T-cell (primary cell): Measurements from ENCODE around the gene FAM120C. TPM values are rescaled to one million over a fixed set of nuclear protein-coding genes. Genes with fewer than 3 reads are reported as not detected.

Experiments used
- ATAC-seq, 4 experiments: fragments of 200-7000 bp in 3 of 4; fragments of 150-1000 bp in 1 of 4; cut with Tn5 transposase; replicated peaks in 1 of 4; 1 replicate in 3 of 4; 2 replicates in 1 of 4; pipeline ENCODE4 v1.10.0; 2021; ENCODE audit warnings: moderate library complexity in 3 of 4, mild to moderate bottlenecking in 2 of 4, moderate number of reproducible peaks in 1 of 4
- CTCF ChIA-PET, 2 donors: fragments of 300-600 bp; sonication (Branson Sonifier 250); formaldehyde crosslinking; loops; one replicate each; lab custom pipeline; 2022; ENCODE audit warnings: antibody characterized with exemption in 2 of 2; lab: Charles Lee
- POLR2A ChIA-PET, 2 donors: fragments of 300-600 bp; sonication (Branson Sonifier 250); formaldehyde crosslinking; loops; one replicate each; lab custom pipeline; 2022; ENCODE audit warnings: antibody characterized with exemption in 2 of 2; lab: Charles Lee
- DNase-seq, 35 experiments: peaks; one replicate each; pipeline versions ENCODE4 v3.0.0 to v3.0.0-alpha.2; 2013 to 2023
- H3K27ac ChIP-seq: one replicate; pipeline ENCODE4 v1.5.1; 2013; ENCODE audit warnings: low read length
- H3K27me3 ChIP-seq, 2 experiments: replicated peaks in 1 of 2; 1 replicate in 1 of 2; 2 replicates in 1 of 2; pipeline versions ENCODE4 v1.6.1 to v1.7.0; 2013; ENCODE audit warnings: low read length in 1 of 2, mixed read lengths in 1 of 2; ENCODE audit not compliant: control insufficient read depth in 2 of 2, insufficient read depth in 2 of 2; ENCODE audit errors: extremely low read depth in 1 of 2
- H3K36me3 ChIP-seq, 2 donors: 1 replicate in 1 of 2; 2 replicates in 1 of 2; pipeline versions ENCODE4 v1.6.1 to v1.7.0; 2013; ENCODE audit warnings: low read length in 1 of 2; ENCODE audit not compliant: control insufficient read depth in 2 of 2, insufficient read depth in 1 of 2; ENCODE audit errors: extremely low read depth in 1 of 2
- H3K4me1 ChIP-seq, 2 experiments: 1 replicate in 1 of 2; 2 replicates in 1 of 2; pipeline versions ENCODE4 v1.6.1 to v1.7.0; 2013; ENCODE audit warnings: low read length in 2 of 2, mixed read lengths in 1 of 2; ENCODE audit not compliant: insufficient read depth in 2 of 2, control insufficient read depth in 1 of 2; ENCODE audit errors: extremely low read depth in 1 of 2
- H3K4me3 ChIP-seq, 2 donors: 1 replicate in 1 of 2; 2 replicates in 1 of 2; pipeline versions ENCODE4 v1.5.1 to v1.7.0; 2013; ENCODE audit warnings: mild to moderate bottlenecking in 2 of 2, low read length in 1 of 2, moderate library complexity in 1 of 2; ENCODE audit not compliant: control insufficient read depth in 1 of 2; ENCODE audit errors: extremely low read depth in 1 of 2
- H3K9me3 ChIP-seq: 2 replicates; pipeline ENCODE4 v1.7.0; 2013
- H3K27ac Mint-ChIP-seq, 2 donors: one replicate each; pipeline ENCODE4 v1.8.0; 2020 to 2021; ENCODE audit warnings: mild to moderate bottlenecking in 2 of 2, mixed read lengths in 2 of 2
- H3K27me3 Mint-ChIP-seq, 2 donors: one replicate each; pipeline ENCODE4 v1.8.0; 2021 to 2022; ENCODE audit warnings: mixed read lengths in 2 of 2
- H3K36me3 Mint-ChIP-seq: one replicate; pipeline ENCODE4 v1.8.0; 2021; ENCODE audit warnings: mixed read lengths
- H3K4me1 Mint-ChIP-seq, 3 donors: one replicate each; pipeline ENCODE4 v1.8.0; 2020 to 2022; ENCODE audit warnings: mixed read lengths in 3 of 3, mild to moderate bottlenecking in 1 of 3
- H3K4me3 Mint-ChIP-seq, 3 donors: one replicate each; pipeline ENCODE4 v1.8.0; 2020 to 2022; ENCODE audit warnings: mild to moderate bottlenecking in 3 of 3, mixed read lengths in 3 of 3, moderate library complexity in 3 of 3
- H3K9me3 Mint-ChIP-seq, 3 donors: one replicate each; pipeline ENCODE4 v1.8.0; 2020 to 2022; ENCODE audit warnings: mixed read lengths in 3 of 3
- WGBS: methylation state at CpG from one replicate; pipeline ENCODE4 v1.1.5; 2013; ENCODE audit warnings: missing lambda C conversion rate; ENCODE audit not compliant: insufficient coverage; 5-methylcytosine and 5-hydroxymethylcytosine counted together
- total RNA-seq, 35 experiments: library from RNA in 6 of 35; stranded (reverse) in 6 of 35; fragments of 120-200 nt in 1 of 35; gene quantifications; one replicate each; pipeline versions ENCODE4 v1.2.1 to v1.2.4 and lab custom pipeline; 2013 to 2026

The FAM120C gene
- total RNA-seq, 5 donors from 2014 or later (not counting 1 experiment from before 2014, with no cell fraction given), result 14.9 to 23.0 (median 19.5) TPM

DNA sequence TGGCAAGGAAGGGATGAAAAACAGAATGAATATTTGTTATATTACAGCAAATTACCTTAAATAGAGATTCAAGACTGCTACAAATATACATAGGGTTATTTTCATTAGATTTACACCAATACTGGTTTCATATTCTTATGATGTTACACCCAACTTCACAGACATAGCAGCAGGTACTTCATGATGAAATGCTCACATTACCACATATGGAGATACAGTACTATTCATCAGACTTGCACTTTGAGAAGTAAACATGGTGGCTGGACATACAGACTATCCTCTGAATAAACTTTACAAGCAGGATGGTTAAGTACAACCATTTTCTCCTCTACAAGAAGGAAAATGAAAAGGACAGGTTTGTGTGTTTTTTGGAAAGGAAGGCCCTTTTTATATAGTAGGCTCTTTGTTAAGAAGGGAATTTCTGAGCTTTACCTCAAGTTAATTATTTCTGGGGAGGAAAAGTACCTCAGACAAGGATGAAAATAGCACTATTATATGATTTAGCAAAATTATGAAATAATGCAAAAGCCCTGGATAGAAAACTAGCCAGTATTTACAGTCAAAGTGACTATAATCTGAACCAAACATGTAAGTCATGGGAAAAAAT lies 12.0 kb upstream of the FAM120C start:
- peaks cover 3% of the 10 kb centered on the region for H3K36me3 Mint-ChIP-seq
- POLR2A ChIA-PET, result no interaction called here

DNA sequence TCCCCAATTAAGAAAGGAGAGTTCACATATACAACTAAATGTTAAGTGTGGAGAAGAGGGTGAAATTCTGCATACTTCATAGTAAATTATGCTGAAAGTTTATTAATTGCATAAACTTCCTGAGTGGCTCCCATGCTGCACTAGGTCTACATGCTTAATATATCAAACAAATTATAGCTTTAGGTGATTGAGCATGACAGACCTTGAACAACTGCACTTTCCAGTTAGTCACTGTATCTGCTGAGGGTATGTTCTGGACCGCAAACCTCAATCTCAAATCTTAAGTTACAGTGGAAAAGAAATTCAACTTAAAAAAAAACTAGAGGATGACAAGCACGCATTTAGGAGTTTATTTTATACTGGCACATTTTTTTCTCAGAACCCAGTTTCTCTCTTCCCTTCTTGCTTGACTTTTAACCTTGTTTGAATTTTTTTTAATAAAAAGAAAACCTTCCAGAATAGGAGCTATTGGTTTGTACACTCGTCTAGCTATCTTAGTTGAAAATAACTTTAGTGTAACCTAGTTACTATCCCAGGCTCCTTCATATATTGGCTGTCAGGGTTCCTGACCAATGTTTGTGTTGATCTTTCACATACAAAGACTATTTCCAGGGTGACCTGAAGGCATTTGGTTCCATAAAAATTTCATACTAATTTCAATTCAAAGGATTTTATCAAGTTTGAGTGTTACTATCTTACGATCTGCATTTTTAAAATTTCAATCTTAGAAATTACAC lies 10.2 kb upstream of the FAM120C start:
- DNase-seq (no peak), ATAC-seq (no peak)
- Histone ChIP-seq H3K27me3 (no peaks in the 10 kb centered on the region), H3K4me3 (no peak overlapping the region), H3K27ac (no peak overlapping the region), H3K9me3 (no peaks in the 10 kb centered on the region), H3K4me1 (no peaks in the 10 kb centered on the region), H3K36me3 (no peaks in the 10 kb centered on the region)
- peaks cover 3% of the 10 kb centered on the region for H3K36me3 Mint-ChIP-seq
- ChIA-PET CTCF (no interaction called here), POLR2A (interaction anchor here in 1 of 2 donors (0.6 kb wide), 1 partner anchor 39 kb away, joined by 5 read pairs; no protein-coding TSS in a partner anchor)
- no peaks in the 10 kb centered on the region for H3K9me3 Mint-ChIP-seq
- H3K27ac Mint-ChIP-seq, result no peak overlapping the region
- no peaks in the 10 kb centered on the region for H3K4me1 Mint-ChIP-seq
- no peak overlapping the region for H3K4me3 Mint-ChIP-seq
- peaks cover 0 to 7% of the 10 kb centered on the region in 2 donors for H3K27me3 Mint-ChIP-seq
- no CpG with 5 or more reads among the region's 4 CpGs for WGBS

More for the DNA sequence above, 12.0 kb upstream of the FAM120C start:
- ATAC-seq (no peak), DNase-seq (no peak)
- Histone ChIP-seq H3K36me3 (no peaks in the 10 kb centered on the region), H3K9me3 (no peaks in the 10 kb centered on the region), H3K27me3 (peaks cover 0 to 2% of the 10 kb centered on the region in 2 experiments), H3K4me3 (no peak overlapping the region), H3K27ac (no peak overlapping the region), H3K4me1 (no peaks in the 10 kb centered on the region)
- no peaks in the 10 kb centered on the region for H3K4me1 Mint-ChIP-seq
- CTCF ChIA-PET, result no interaction called here
- no peaks in the 10 kb centered on the region for H3K9me3 Mint-ChIP-seq
- peaks cover 8 to 15% of the 10 kb centered on the region in 2 donors for H3K27me3 Mint-ChIP-seq
- no peak overlapping the region for H3K27ac Mint-ChIP-seq
- H3K4me3 Mint-ChIP-seq, result no peak overlapping the region

DNA sequence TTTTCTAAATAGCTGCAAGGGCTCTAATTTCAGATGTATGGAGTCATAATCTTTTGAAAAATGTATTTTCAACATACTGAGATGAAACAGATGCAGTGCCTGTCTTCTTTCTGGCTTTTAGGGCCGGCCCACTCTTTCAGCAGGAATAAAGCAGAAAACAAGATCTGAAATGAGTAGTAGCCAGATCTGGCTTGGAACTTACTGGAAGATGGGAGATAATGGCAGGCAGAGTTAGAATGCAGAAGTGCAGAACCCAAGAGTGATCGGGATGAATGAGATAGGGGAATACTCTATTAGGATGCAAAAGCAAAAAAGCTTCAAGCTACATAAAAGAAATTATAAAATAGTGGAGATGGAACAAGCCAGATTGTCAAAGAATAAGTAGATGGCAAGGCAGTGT lies 1.4 kb upstream of the FAM120C start:
- H3K27me3 Mint-ChIP-seq, result peaks cover 0 to 10% of the 10 kb centered on the region in 2 donors
- ATAC-seq (no peak), DNase-seq (no peak)
- H3K4me1 ChIP-seq, result peaks cover 7 to 20% of the 10 kb centered on the region in 2 experiments
- 100% methylated on average over 1 of the region's 2 CpGs for WGBS
- no peak overlapping the region for H3K27ac Mint-ChIP-seq
- H3K27me3 ChIP-seq, result no peaks in the 10 kb centered on the region
- no peaks in the 10 kb centered on the region for H3K9me3 ChIP-seq
- CTCF ChIA-PET, result no interaction called here
- peaks cover 13% of the 10 kb centered on the region for H3K36me3 Mint-ChIP-seq
- POLR2A ChIA-PET, result no interaction called here
- H3K4me1 Mint-ChIP-seq, result peaks cover 29 to 33% (median 32%) of the 10 kb centered on the region in 3 donors
- H3K9me3 Mint-ChIP-seq, result no peaks in the 10 kb centered on the region
- H3K27ac ChIP-seq, result no peak overlapping the region
- H3K36me3 ChIP-seq, result no peaks in the 10 kb centered on the region
- H3K4me3 Mint-ChIP-seq, result no peak overlapping the region
- H3K4me3 ChIP-seq, result no peak overlapping the region

DNA sequence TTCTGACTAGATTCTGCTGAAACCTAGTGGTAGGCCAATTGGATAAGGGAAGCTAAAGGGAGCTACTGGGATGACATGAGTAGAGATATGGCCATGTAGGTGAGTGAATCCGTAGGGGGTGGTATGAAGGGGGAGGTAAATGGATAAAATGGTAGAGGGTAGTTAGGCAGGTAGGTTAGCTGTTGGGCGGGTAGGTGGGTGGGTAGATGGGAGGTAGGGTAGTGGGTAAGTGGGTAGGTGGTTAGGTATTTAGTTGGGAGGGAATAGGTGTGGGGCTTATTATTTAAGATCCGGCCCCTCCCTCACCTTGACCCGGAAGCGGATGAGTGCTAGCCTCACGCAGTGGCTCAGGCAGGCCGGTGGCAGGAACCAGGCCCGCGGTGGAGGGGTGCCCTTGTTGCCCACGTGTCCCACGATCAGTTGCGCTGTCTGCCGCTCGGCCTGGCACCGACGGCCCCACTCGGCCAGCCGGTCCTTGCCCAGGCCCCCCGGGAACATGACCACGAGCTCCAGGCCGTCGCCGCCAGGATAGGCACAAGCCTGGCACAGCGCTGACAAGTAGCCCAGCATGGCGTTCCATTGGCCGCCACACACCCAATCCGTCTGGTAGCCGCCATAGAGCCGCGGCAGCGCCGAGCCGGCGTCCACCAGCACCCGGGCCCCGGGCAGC lies 725 bp downstream of the FAM120C start:
- Mint-ChIP-seq H3K4me1 (peaks cover 48 to 50% (median 48%) of the 10 kb centered on the region in 3 donors), H3K27ac (peak overlapping the region; percentile 0 to 80), H3K9me3 (no peaks in the 10 kb centered on the region), H3K4me3 (peak overlapping the region; percentile 77 to 80 (median 78)), H3K36me3 (peaks cover 18% of the 10 kb centered on the region), H3K27me3 (peaks cover 0 to 10% of the 10 kb centered on the region in 2 donors)
- peaks cover 9 to 20% of the 10 kb centered on the region in 2 experiments for H3K4me1 ChIP-seq
- H3K27me3 ChIP-seq, result no peaks in the 10 kb centered on the region
- H3K27ac ChIP-seq, result peak overlapping the region; percentile 74
- no peaks in the 10 kb centered on the region for H3K36me3 ChIP-seq
- ChIA-PET CTCF (interaction anchor here in 1 of 2 donors (1.5 kb wide), 1 partner anchor 140 kb away, joined by 3 read pairs; no protein-coding TSS in a partner anchor), POLR2A (interaction anchor here in 1 of 2 donors (0.6 kb wide), 1 partner anchor 1270 kb away, joined by 3 read pairs; the partner anchor contains the start of gene MAGEH1)
- DNase-seq, result peak; percentile 20 to 73 (median 55)
- WGBS, result 0% methylated on average over 25 of the region's 36 CpGs
- H3K9me3 ChIP-seq, result no peaks in the 10 kb centered on the region
- peak; percentile 70 to 77 (median 72) for ATAC-seq
- H3K4me3 ChIP-seq, result peak overlapping the region; percentile 51 to 72

DNA sequence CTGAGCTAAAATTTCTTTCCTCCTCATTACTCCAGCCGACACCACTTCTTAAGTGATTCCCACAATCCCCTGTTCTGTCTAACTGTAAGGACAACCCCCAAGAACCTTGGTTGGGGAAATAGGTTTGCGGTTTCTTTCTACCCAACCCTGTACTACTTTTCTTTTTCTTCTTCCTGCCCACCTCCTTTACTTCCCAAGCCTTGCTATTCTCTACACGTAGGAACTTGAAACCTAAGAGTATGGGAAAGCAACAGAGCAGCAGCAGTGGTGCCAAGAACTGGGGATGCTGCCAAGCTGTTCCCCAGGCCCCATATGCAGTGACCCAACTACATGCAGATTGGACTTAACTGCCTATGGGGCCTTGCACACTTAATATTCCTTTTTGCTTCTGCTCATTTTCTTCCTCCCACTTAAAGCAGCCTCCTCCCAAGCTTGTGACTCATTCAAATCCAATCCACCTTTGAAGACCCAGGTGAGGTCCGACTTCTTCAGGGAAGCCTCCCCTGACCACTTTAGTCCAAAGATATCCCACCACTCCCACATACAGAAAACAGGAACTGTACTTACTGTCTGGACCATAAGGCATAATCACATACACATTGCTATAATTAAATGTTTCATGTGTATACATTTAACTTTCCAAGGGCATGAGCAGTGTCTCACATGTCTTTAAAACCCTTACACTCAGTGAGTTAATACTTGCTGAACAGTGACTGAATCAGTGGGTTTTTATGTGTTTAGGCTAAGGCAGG lies 1.7 kb downstream of the FAM120C start:
- no CpG with 5 or more reads among the region's 4 CpGs for WGBS
- CTCF ChIA-PET, result interaction anchor here in 1 of 2 donors (0.8 kb wide), 1 partner anchor 1536 kb away, joined by 3 read pairs; the partner anchor contains the start of gene RRAGB

More for the DNA sequence above, 1.7 kb downstream of the FAM120C start:
- Mint-ChIP-seq H3K36me3 (peaks cover 28% of the 10 kb centered on the region), H3K27ac (peak overlapping the region; percentile 37 to 80), H3K27me3 (peaks cover 0 to 10% of the 10 kb centered on the region in 2 donors), H3K4me1 (peaks cover 56 to 58% (median 57%) of the 10 kb centered on the region in 3 donors), H3K4me3 (peak overlapping the region; percentile 77 to 80 (median 78)), H3K9me3 (no peaks in the 10 kb centered on the region)
- Histone ChIP-seq H3K36me3 (peaks cover 0 to 5% of the 10 kb centered on the region in 2 donors), H3K9me3 (no peaks in the 10 kb centered on the region), H3K4me3 (peak overlapping the region in 1 of 2 donors; percentile 72), H3K27ac (peak overlapping the region; percentile 74), H3K27me3 (no peaks in the 10 kb centered on the region), H3K4me1 (peaks cover 9 to 20% of the 10 kb centered on the region in 2 experiments)
- POLR2A ChIA-PET, result interaction anchor here in 1 of 2 donors (0.6 kb wide), 1 partner anchor 25 kb away, joined by 7 read pairs; no protein-coding TSS in a partner anchor
- ATAC-seq, result no peak
- no peak for DNase-seq
